Right kidney (tissue), 1 donor: ENCODE results near the gene UBN1.

Experiments
- DNase-seq: peaks from one replicate; pipeline ENCODE4 v3.0.0-alpha.2; 2016

Gene UBN1

DNA sequence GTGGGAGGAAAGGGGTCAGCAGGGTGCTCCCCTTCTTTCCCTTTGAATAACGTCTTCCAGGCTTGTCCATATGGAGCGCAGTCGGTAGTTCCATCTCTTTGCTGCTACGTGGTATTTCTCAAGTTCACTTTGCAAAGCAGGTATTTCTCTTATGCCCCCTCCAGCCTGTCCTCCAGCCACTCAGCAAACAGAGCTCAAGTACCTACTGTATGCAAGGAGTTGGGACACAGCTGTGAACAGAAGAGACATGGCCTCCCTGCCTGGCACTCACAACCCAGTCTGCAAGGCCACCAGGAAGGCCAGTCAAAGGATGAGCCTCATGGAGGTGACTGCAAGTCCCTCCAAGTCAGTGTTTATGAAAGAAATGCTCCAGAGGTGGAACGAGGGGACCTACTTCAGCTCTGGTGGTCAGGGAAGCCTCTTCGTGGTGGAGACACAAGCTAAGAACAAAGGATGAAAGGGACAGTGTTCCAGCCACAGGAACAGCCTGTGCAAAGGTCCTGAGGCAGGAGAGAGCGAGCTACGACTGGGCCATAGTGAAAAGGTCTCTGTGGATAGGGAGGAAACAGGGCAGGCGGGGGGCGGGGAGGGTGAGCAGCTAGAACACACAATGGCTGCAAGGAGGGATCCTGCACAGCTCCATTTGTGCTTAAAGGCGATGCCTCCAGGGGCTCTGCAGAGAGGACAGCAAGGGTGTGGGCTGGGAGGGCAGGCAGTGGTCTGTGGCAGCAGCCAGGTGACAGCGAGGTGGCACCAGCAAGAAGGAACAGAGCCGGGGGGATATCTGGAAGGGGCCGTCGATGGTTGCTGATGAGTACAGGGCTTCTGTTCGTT lies 57.0 kb downstream of the UBN1 start:
- no peak for DNase-seq

DNA sequence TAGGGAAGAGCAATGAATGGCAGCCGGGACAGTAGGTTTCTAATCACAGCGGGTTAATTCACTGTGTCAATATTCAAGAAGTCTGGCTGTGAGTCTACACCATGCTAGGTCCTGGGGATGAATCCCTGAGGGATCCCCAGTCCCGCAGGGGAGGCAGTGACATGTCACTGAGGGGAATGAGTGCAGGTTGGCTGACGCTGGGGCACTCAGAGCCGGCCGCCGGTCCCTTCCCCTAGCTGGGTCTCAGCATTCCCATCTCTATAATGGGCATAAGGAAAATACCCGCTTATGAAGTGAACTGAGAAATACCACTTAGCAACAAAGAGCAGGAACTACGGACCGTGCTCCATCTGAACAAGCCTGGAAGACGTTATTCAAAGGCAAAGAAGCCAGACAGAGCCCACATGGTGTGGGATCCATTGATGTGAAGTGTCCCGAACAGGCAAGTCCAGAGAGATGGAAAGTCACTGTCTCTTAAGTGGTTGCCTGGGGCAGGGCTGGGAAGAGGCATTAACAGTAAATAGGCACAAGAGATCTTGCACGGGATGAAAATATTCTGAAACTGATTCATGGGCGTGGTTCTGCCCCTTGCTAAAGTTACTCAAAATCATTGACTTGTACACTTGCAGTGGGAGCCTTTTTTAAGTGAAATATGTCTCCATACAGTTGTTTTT lies 57.8 kb downstream of the UBN1 start:
- no peak for DNase-seq

DNA sequence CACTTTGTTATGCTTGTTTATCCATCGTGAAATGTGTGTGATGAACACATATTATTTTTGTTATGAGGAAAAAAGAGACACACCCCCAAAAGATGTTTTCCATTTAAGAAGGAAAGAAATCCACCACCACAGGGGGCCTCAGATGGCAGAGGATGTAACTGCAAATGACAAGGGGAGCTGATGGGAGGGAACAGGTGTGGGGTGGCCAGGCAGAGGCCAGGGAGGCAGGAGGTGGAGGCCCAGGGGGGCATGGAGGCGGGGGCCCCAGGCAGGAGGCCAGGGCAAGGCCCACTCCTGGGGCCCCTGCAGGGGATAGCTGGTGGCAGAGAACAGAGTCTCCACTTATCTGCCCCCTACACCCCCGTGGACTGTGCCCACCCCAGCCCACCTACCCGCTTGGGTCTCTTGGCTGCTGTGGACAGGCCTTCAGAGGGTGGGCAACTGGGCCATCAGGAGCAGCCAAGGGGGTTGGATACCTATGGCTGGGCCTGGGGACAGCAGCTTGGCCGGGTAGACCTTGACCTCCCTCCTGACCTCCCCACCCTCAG lies 61.6 kb downstream of the UBN1 start:
- DNase-seq = no peak

DNA sequence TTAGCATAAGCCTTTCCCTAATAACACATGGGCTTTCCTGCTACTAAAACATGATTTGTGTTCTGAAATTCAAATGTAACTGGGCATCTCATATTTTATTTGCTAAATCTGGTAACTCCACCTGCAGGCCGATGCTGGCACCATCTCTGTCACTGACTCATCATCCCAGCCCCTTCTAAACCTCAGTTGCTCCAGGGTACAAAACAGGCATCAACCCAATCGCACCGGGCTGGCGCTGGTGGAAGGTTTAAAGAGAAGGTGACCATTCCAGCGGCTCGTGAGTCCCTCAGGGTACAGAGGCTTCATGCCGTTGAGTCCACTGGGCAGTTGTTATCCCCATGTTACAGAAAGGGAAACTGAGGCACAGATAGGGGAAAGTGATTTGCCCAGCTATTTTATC lies 62.5 kb downstream of the UBN1 start:
- no peak for DNase-seq

DNA sequence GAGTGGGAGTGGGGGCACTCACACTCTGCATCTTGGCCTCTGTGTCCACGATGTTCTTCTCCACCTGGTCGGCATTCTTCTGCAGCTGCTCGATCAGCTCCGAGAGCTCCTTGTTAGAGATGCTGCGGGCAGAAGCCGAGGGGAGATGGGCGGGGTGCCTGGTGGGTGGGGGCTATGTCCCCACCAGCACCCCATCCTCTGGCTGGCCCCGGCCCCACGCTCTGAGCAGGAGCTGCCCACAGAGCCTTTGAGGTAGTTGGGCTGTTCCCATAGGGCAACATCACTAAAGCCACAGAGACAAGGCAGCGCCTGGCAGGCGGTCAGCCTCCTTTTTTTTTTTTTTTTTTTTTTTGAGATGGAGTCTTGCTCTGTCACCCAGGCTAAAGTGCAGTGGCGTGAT lies 63.5 kb downstream of the UBN1 start:
- no peak for DNase-seq

DNA sequence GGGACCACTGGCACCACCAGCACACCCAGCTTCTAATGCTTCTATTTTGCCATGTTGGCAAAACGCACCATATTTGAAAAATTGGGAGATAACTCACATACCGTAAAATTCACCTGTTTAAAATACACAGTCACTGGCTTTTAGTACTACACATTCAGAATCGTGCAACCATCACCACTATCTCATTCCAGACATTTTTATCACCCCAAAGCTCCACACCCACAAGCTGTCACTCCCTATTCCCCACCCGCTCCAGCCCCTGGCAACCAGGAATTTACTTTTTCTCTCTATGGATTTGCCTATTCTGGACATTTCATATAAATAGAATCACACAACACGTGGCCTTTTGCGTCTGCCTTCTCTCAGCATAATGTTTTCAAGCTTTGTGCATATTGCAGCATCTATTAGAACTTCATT lies 64.7 kb downstream of the UBN1 start:
- no peak for DNase-seq

DNA sequence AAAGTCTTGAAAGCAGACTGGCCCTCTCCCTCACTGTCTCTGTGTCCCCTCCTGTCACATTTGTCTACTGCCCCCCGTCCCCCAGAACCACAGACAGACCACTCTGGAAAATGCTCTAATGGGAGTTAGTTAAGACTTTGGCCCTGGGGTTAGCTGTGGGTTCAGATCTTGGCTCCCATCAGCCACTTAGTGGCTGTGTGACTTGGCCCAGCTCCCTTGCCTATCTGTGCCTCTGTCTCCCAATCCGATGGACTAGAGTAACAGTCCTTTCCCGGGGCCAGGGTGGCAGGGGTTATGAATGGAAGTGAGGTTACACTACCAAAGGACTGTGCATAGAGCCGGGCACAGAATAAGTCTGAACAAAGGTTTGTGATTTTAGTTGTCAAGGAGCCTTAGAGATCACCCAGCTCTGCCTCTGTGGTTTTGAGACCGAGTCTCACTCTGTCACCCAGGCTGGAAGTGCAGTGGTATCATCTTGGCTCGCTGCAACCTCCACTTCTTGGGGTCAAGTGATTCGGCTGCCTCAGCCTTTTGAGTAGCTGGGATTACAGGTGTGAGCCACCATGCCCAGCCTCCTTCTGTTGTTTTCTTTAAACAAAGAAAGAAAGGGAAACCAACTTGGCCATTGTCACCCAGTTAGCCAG lies 66.0 kb downstream of the UBN1 start:
- no peak for DNase-seq

DNA sequence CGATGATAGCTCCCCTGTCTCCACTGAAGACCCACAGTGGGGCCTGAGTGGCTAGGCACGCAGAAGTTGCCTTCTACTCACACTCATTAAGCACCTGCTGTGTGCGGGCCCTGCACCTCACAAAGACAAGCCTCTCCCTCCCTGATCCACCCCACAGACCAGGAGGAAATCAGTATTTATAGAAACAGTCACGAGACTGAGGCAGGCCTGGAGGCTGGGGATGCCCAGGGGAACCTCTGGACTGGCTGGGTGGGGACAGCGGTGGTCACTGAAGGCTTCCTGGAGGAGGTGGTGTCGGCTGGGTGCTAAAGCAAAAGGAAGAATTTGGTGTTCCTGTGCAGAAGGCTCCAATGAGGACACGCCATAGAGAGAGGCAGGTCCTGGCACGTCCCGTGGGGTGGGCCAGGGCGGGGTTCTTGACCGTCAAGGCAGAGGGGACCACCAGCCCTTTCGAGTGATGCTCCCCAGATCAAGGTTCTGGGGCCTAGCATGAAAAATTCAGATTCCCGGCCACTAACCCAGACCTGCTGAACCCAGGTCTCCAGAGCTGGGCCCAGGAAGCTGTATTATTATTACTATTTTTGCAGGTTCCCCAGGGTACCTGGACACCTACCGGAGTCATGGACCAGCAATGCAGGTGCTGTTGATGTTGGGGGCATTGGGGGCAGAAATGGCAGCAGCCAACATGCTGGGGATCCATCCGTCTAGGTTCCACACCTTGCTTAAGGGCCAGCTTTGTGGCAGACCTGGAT lies 66.7 kb downstream of the UBN1 start:
- DNase-seq = no peak

DNA sequence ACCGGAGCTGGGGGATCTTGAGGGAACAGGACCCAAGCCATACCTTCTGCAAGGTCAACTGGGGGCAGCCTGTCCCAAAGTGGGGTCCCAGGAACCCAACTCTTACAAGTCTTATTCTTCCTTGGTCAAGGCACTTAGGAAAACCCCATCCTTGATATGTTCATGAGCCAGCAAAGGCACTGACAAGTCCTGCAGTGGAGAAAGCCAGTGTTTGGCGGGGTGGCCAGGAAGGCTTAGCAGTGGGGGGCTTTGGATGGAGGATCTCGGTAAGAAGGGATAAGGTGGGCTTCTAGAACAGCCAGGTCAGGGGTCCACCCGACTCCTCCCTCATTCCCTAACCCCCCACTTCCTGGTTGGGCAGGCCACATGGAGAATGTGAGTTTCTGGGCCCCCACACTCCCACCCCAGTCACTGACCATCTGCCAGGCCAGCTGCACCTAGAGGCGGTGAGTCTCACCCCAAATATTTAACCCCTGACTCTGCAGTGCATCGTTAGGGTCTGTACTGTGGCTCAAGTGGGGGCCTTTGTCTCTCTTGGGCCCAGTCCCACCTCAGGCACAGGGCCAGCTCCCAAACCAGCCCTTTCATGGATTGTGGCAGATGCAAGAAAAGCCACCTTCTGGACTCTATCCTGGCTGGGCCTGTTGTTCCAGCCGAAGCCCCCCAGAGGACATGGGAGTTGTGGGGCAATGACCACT lies 67.4 kb downstream of the UBN1 start:
- no peak for DNase-seq

DNA sequence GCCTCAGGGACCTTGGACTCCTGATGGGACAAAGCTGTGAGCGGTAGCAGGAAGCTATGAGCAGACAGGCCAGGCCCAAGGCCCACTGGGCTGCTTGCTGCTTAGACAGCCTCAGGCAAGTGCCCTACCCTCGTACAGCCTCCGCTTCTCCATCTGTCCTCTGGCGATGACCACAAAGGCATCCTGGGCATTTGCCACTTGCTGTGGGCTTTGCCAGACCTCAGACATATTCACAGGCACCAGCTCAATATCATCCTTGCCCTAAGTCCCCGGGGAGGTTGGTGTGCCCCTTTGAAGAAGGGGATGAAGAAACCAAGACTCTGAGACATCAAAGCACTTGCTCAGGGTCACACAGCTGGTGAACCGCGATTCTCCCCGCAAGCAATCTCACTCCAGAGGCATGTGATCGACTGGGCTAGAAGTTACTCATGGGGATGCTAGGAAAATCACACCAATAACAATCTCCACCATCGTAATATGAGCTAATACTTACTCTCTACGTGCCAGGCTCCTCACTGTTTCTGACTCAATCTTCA lies 68.0 kb downstream of the UBN1 start:
- DNase-seq = no peak

DNA sequence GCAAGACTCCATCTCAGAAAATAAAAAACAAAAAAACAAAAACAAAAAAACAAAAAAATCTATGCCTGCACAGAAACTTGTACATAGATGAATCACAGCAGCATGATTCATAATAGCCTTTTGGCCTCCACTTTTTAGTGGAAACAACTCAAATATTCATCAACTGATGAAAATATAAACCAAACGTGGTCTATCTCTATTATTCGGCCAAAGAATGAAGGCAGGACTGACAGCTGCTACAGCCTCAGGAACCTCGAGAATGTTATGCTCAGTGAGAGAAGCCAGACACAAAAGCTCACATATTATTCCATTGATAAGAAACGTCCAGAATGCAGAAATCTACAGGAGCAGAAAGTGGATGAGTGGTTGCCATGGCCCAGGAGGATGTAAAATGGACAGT lies 69.8 kb downstream of the UBN1 start:
- no peak for DNase-seq

DNA sequence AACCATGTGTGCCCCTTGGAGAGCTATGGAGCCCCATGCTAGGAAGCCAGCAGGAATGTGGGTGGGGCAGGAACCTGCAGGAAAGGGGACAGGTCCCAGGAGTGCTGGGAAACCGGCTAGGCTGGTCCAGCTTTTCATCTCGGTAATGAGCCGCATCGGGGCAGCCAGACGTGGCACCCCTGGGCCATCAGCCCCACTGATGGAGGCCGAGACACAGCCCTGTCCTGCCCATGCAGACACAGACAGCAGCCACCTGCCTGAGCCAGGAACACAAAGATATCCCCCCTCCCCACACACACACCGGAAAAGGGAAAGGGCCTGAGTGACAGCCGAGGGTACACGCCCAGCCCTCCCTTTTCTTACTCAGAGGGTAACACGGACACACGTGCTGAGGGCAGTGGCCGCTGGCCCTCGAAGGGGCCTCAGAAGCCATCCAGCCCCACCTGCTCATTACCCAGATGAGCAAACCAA lies 71.5 kb downstream of the UBN1 start:
- DNase-seq = peak; percentile 51

DNA sequence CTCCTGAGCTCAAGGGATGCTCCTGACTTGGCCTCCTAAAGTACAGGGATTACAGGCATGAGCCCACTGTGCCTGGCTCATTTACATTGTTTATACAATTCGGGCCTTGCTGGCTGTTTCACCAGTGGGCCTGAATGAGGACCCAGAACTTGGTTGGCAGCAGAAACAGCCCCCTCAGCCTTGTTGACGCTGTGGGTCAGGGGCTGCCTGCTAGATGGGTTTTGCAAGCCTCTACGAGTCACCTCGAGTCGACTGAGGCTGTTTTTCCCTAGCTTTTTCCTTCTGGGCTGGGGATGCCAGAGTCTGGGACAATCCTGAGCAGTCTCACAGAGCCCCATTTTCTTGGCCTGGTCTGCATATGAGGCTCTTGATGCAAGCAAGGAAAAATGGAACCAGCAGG lies 73.5 kb downstream of the UBN1 start:
- no peak for DNase-seq

DNA sequence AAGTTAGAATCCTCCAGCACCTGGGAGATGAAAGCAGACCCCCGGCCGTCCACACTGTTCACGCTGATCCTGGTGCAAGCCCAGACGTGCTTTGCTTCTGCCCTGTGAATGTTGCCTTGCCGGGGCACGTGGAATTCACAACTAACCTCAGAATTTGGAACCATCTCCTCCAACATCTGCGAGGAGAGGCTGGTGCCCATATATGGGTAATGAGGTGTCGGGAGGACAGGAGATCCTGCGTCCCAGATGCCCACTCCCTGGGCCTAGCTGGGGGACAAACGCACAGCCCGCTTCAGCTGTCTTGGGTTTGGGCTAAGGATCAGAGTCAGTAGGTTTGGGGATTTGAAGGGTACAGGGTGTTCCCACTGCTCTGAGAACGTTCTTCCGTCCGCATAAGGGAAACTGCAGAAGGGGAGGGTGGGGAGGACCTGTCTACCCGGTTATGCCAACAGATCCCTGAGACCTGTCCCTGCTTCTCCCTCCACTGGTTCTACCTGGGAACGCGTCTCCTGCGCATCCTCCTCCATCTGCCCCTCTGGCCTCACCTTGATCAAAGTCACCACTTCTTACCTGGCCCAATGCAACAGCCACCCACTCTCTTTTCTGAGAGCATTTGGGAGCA lies 75.6 kb downstream of the UBN1 start:
- no peak for DNase-seq

DNA sequence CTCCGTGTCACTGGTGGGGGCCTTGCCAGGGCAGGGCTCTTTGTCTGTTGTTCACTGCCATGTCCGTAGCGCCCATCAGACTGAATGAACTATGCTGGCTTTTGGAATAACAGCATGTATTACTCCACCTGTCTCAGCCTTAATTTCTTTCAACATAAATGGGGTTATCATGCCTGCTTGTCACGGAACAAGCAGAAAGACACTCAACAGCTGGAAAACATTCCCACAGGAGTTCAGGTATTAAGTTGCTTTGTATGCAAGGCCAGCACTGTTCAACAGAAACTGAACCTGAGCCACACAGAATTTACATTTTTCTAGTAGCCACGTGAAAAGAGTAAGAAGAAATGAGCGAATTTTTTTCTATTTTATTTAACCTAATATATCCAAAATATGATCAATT lies 76.6 kb downstream of the UBN1 start:
- no peak for DNase-seq

DNA sequence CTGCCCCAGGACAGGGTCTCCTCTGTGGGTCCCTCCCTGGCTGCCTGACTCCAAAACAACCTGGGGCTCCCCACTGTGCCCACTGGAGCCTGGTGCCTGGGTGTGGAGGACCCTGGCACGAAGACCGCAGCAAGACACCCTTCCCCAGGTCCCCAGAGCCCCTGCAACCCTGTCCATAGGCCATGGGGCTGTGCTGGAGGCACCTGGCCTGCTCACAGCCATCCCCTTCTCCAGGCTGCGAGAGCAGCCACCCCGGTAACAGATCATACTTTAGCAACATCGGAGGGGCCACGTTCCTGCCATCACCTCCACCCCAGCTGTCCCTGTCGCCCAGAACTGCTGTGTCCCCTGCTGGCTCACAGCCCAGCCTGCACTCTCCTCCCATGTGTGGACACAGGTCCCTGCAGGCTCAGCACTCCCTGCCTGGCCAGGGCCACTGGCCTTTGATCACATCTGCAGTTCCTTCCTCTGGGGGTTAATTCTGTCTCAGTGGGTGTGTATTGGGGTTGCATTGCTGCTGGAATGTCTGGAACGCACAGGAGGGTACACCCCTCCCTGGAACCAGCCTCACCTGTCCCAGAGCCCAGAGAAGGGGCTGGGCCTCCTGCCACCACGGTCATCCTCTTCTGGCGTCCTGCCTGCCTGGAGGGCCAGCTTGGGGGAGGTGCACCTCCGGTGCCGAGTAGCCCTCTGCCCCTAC lies 77.5 kb downstream of the UBN1 start:
- DNase-seq = no peak

DNA sequence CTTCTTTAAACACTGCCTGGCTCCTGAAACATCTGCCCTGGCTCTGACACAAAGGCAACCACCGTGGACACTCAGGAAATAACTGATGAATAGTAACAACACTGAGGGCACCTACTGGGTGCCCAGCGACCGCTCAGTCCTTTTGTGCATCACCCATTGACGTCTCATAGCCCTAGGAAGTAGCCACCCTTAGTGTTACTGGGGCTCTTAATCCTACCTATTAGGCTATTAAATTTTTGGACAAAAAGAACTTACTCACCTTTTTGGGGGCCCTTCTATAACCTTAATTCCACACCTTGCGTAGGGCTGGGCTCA lies 78.0 kb downstream of the UBN1 start:
- DNase-seq = no peak

DNA sequence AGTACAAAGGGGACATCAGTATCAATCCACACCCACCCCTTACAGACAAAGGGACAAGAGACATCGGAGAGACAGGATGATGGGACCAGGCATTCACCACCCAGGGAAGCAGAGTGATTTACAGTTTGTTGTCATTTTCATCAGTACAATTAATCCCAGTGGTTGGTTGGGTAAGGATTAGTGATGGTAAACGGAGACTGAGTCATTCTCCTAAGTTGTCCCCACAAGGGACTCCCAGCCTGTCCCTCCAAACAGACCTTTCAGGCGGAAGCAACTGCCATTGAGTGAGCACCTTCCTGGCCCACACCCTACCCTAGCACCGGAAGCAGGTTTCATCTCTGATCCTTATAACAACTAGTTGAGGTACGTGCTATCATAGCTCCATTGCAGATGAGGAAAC lies 78.5 kb downstream of the UBN1 start:
- DNase-seq = no peak

DNA sequence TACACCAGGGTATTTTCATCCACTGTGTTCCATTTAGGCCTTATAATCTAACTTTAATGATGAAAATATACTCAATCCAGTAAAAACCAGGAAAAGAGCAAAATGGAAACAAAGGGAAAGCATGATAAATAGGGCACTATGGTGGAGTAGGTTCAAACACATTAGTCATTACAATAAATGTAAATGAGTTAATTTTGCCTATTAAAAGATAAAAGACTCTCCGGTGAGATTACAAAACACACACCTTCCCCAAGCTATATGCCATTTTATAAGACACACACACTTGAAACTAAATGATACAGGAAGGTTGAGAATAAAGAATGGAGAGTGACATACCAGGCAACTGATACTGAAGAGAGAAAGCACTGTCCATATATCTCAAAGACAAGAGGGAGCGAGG lies 79.6 kb downstream of the UBN1 start:
- no peak for DNase-seq

DNA sequence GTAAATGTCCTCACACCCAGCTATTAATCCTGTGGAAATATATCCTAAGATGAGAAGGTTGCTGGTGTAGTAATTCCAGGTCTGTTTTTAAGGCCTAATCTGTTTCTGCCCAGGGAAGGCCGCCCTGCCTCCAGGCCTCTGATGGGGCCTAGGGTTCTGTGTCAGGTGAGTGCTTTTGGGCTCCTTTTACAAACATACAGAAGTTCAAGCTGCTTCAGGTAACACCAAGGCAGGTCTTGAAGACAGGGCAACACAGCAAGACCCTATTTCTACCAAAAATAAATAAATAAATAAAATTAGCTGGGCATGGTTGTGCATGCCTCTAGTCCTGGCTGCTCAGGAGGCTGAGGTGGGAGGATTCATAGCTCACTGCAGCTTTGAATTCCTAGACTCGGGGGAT lies 80.4 kb downstream of the UBN1 start:
- no peak for DNase-seq

DNA sequence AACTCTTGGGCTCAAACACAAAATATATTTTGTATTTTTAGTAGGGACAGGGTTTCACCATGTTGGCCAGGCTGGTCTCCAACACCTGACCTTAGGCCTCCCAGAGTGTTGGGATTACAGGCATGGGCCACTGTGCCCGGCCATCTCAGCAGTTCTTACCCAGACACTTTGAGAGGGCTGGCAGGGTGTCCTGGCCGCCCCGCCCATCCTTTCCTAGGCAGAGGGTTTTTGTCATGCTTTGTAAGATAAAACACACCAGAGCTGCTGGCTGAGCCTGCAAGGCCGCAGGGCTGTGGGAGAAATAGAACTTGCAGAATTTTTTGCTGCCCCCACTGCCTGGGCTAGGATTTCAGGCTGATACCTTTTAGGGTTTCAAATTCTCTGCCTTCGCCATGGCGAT lies 80.9 kb downstream of the UBN1 start:
- no peak for DNase-seq
